HEK293 (cell line): ENCODE results near the gene ARL14EP.

Source experiments
- SP7 ChIP-seq: fragments of 450-650 bp; formaldehyde crosslinking; IDR thresholded peaks from 2 replicates; pipeline ENCODE4 v1.5.1; 2016; ENCODE audit warnings: missing biosample characterization, missing genetic modification characterization
- ZNF155 ChIP-seq: fragments of 450-650 bp; formaldehyde crosslinking; IDR thresholded peaks from 2 replicates; pipeline ENCODE4 v1.5.1; 2016; ENCODE audit warnings: missing biosample characterization, missing genetic modification characterization
- ZNF398 ChIP-seq: fragments of 450-650 bp; formaldehyde crosslinking; IDR thresholded peaks from 2 replicates; pipeline ENCODE4 v1.5.1; 2017; ENCODE audit warnings: missing biosample characterization, missing genetic modification characterization
- ZNF473 ChIP-seq: fragments of 450-650 bp; formaldehyde crosslinking; IDR thresholded peaks from 2 replicates; pipeline ENCODE4 v1.5.1; 2017; ENCODE audit warnings: missing biosample characterization, missing genetic modification characterization
- ZNF510 ChIP-seq: fragments of 450-650 bp; formaldehyde crosslinking; IDR thresholded peaks from 2 replicates; pipeline ENCODE4 v1.5.1; 2018; ENCODE audit warnings: mild to moderate bottlenecking, missing genetic modification characterization, missing biosample characterization; ENCODE audit not compliant: insufficient replicate concordance
- TF ChIP-seq, protein P1 (sequence below): fragments of 450-650 bp; formaldehyde crosslinking; IDR thresholded peaks from 2 replicates; pipeline ENCODE4 v1.5.1; 2016; ENCODE audit warnings: missing biosample characterization, missing genetic modification characterization
- TF ChIP-seq, protein P2 (sequence below): fragments of 450-650 bp; formaldehyde crosslinking; IDR thresholded peaks from 2 replicates; pipeline ENCODE4 v1.5.1; 2016; ENCODE audit warnings: missing biosample characterization, missing genetic modification characterization

- TF ChIP-seq ZNF510 (tag by site-specific recombination) (no peak), ZNF398 (tag by site-specific recombination) (no peak), ZNF155 (no peak), ZNF473 (tag by site-specific recombination) (no peak), SP7 (tag by site-specific recombination) (no peak)
- TF ChIP-seq, protein P1, sequence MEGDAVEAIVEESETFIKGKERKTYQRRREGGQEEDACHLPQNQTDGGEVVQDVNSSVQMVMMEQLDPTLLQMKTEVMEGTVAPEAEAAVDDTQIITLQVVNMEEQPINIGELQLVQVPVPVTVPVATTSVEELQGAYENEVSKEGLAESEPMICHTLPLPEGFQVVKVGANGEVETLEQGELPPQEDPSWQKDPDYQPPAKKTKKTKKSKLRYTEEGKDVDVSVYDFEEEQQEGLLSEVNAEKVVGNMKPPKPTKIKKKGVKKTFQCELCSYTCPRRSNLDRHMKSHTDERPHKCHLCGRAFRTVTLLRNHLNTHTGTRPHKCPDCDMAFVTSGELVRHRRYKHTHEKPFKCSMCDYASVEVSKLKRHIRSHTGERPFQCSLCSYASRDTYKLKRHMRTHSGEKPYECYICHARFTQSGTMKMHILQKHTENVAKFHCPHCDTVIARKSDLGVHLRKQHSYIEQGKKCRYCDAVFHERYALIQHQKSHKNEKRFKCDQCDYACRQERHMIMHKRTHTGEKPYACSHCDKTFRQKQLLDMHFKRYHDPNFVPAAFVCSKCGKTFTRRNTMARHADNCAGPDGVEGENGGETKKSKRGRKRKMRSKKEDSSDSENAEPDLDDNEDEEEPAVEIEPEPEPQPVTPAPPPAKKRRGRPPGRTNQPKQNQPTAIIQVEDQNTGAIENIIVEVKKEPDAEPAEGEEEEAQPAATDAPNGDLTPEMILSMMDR (tag by site-specific recombination), result no peak
- TF ChIP-seq, protein P2, sequence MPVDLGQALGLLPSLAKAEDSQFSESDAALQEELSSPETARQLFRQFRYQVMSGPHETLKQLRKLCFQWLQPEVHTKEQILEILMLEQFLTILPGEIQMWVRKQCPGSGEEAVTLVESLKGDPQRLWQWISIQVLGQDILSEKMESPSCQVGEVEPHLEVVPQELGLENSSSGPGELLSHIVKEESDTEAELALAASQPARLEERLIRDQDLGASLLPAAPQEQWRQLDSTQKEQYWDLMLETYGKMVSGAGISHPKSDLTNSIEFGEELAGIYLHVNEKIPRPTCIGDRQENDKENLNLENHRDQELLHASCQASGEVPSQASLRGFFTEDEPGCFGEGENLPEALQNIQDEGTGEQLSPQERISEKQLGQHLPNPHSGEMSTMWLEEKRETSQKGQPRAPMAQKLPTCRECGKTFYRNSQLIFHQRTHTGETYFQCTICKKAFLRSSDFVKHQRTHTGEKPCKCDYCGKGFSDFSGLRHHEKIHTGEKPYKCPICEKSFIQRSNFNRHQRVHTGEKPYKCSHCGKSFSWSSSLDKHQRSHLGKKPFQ (tag by site-specific recombination), result no peak
Observed at GRCh38 chr11:30322191-30322590, 713 bp upstream of the ARL14EP start.
